Aortic smooth muscle cell (primary cell): ENCODE results near the gene UQCC5. TPM values are rescaled to one million over a fixed set of nuclear protein-coding genes. Genes with fewer than 3 reads are reported as not detected.

Experiments used
- total RNA-seq: library from RNA; depleted of rRNA; stranded (reverse); fragments of >200 nt; gene quantifications from 2 replicates; pipeline ENCODE4 v1.2.3, GENCODE V29; 2014

UQCC5 gene, protein sequence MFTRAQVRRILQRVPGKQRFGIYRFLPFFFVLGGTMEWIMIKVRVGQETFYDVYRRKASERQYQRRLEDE
- 6.7 and 12.0 TPM in 2 replicates for total RNA-seq

DNA sequence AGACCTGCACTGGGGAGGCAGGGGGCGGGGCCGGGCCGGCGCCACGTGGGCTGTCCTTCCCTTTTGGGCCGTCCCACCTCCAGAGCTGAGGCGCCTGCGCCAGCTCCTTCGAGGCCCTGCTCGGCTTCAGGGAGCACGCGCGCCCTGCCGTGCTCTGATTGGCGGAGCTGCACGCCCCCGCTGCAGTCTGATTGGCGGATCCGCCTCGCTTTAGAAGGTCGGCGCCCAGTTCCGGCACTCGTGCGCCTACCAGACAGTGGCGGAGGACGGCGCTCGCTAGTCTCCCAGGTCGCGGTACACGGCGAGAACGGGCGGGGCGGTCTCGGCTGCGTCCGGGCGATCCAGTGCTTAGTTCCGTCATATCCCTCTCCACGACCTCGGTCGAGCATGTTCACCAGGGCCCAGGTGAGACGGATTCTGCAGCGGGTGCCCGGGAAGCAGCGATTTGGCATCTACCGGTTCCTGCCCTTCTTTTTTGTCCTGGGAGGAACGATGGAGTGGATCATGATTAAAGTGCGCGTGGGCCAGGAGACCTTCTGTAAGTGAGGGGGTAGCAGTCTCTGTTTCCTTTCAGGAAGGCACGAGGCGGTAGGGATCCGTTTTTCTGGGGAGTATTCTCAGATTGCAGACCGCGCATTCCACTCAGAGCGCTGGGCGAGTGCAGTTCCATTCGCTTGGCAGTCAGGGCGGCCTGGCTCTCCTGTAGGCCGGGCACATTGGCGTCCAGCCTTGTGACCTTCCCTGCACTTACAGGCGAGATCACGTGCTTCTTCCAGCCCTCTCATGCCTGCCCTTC is at the start of gene UQCC5:
Gene UQCC5, plus strand, starts transcription at position 237 of the 796 bp plus-strand sequence. Its CDS starts 151 bp downstream, at position 388.

DNA sequence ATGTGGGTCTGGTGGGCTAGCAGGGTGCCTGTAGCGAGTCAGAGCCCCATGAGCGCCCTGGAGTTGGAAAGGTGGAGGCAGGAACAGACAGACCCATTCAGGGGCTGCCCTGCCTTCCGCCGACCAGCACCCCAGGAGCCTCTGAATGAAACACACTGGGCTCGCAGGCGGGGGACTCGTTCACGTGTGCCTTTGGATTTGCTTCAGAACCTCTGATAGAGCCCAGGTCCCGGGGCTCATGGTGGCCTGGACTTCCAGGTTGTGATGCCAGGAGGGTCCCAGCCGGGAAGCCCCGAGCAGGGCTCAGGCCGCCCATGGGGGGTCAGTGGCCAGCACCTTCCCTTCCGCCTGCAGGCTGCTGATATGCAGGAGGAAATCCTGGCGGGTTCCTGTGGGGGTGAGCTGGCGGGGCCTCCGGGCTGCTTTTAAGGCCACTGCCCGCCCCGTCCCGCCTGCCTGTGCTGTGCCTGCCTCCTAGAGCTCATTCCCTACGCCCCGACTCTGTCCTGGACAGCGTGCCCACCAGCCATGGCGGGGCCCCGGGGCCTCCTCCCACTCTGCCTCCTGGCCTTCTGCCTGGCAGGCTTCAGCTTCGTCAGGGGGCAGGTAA is 41.4 kb upstream of the UQCC5 start, which contains the start of gene STAB1:
Gene STAB1, plus strand, starts transcription at position 453 of the 610 bp plus-strand sequence. Its CDS starts 76 bp downstream, at position 529.

DNA sequence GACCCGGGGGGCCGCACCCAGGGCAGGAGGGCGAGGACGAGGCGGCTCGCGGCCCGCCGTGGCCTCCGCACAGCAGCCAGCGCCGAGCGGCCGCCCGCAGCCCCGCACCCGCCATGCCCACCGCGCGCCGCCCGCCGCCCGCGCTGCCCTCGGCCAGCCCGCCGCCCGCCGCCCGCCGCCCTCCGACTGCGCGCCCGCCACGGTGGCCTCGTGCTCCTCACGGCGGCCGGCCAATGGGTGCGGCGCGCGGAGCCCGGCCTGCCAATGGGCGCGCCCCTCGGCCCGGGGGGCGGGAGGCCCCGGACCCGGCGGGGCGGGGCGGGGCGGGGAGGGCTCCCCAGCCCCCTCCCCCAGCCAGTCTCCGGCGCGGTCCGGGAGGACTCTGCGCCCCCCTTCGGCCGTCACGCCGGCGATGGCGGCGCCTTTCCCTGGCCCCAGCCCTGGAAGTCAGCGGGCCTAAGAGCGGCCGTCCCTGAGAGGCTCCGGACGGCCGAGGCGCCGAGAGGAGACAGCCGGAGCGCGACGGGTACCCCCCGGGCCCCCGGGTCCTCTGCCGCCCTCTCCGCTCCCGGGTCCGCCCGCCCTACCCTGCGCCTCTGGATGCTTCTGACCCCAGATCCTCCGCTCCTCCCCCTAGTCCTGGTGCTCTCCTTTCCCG is 2.7 kb upstream of the UQCC5 start, which contains the start of gene NT5DC2:
Gene NT5DC2, minus strand, starts transcription at position 235 of the 658 bp plus-strand sequence. Its CDS starts 120 bp downstream, at position 115.

Other genes starting within 250 kb of the UQCC5 start
- 11.4 and 13.2 TPM in 2 replicates for gene GLYCTK, start 248.8 kb upstream of the UQCC5 start, total RNA-seq
- gene DNAH1, start 220.3 kb upstream of the UQCC5 start, total RNA-seq, result 3.3 and 3.9 TPM in 2 replicates
- 38.7 and 48.1 TPM in 2 replicates for gene BAP1, start 126.6 kb upstream of the UQCC5 start, total RNA-seq
- 4.8 and 7.4 TPM in 2 replicates for gene PHF7, start 125.9 kb upstream of the UQCC5 start, total RNA-seq
- under 0.01 and 0.19 TPM in 2 replicates for gene SEMA3G, start 91.5 kb upstream of the UQCC5 start, total RNA-seq
- 1.3 and 2.7 TPM in 2 replicates for gene TNNC1, start 82.6 kb upstream of the UQCC5 start, total RNA-seq
- gene NISCH, start 81.0 kb upstream of the UQCC5 start, total RNA-seq, result 57.3 and 63.0 TPM in 2 replicates
- 2.5 and 6.5 TPM in 2 replicates for gene STAB1, start 41.3 kb upstream of the UQCC5 start, total RNA-seq
- 47.2 and 59.3 TPM in 2 replicates for gene NT5DC2, start 2.7 kb upstream of the UQCC5 start, total RNA-seq
- 56.4 and 66.8 TPM in 2 replicates for gene PBRM1, start 149.3 kb downstream of the UQCC5 start, total RNA-seq
- 100 and 106 TPM in 2 replicates for gene GNL3, start 149.4 kb downstream of the UQCC5 start, total RNA-seq
- gene GLT8D1, start 169.2 kb downstream of the UQCC5 start, total RNA-seq, result 120 and 126 TPM in 2 replicates
- 51.5 and 52.5 TPM in 2 replicates for gene SPCS1, start 169.5 kb downstream of the UQCC5 start, total RNA-seq
- 34.1 and 38.2 TPM in 2 replicates for gene NEK4, start 234.3 kb downstream of the UQCC5 start, total RNA-seq
- 0.40 and 0.56 TPM in 2 replicates for gene ITIH1, start 241.0 kb downstream of the UQCC5 start, total RNA-seq